Activated CD8-positive, alpha-beta memory T cell treated with anti-CD3 and anti-CD28 coated beads, Interleukin-2, amount 50 U/mL, for 24 hours (primary cell): ENCODE measurements around the gene ZGRF1.
A peak's percentile ranks its signal among the peaks of the same experiment; 100 is the strongest.
"Not testable (repeated sequence)": the region's sequence is repeated elsewhere in the genome, so short reads cannot be mapped to it uniquely, and the experiment has no call there.

ENCODE experiments used
- DNase-seq: peaks from one replicate; pipeline ENCODE4 v3.0.0-alpha.2; 2020; ENCODE audit errors: extremely low read depth

Gene ZGRF1

GRCh38 chr4:112554271-112554670 lies 82.4 kb downstream of the ZGRF1 start:
- DNase-seq = not testable (repeated sequence)

GRCh38 chr4:112552668-112553067 lies 84.0 kb downstream of the ZGRF1 start:
- no peak for DNase-seq

GRCh38 chr4:112550728-112551127 lies 86.0 kb downstream of the ZGRF1 start:
- DNase-seq = no peak

GRCh38 chr4:112546476-112546875 lies 90.2 kb downstream of the ZGRF1 start:
- DNase-seq = no peak

- DNase-seq = no peak
These were observed 91.4 kb downstream of the ZGRF1 start for GRCh38 chr4:112545346-112545745.

- no peak for DNase-seq
These were observed 96.0 kb downstream of the ZGRF1 start for GRCh38 chr4:112540695-112541094.

- DNase-seq = no peak
These were observed 100.6 kb downstream of the ZGRF1 start for GRCh38 chr4:112536123-112536522.

GRCh38 chr4:112532267-112532666 lies 104.4 kb downstream of the ZGRF1 start:
- DNase-seq = no peak

- DNase-seq = no peak
These were observed 105.6 kb downstream of the ZGRF1 start for GRCh38 chr4:112531146-112531545.

- no peak for DNase-seq
These were observed 110.6 kb downstream of the ZGRF1 start for GRCh38 chr4:112526061-112526460.

GRCh38 chr4:112523764-112524505 lies 112.8 kb downstream of the ZGRF1 start:
- peak; percentile 39 for DNase-seq

GRCh38 chr4:112523008-112523721 lies 113.5 kb downstream of the ZGRF1 start:
- no peak for DNase-seq

GRCh38 chr4:112522431-112522830 lies 114.3 kb downstream of the ZGRF1 start:
- DNase-seq = not testable (repeated sequence)

- no peak for DNase-seq
These were observed 115.3 kb downstream of the ZGRF1 start for GRCh38 chr4:112521123-112522023.

GRCh38 chr4:112520598-112521122 lies 116.0 kb downstream of the ZGRF1 start:
- no peak for DNase-seq

GRCh38 chr4:112519689-112520597 lies 116.8 kb downstream of the ZGRF1 start:
- DNase-seq = no peak

- DNase-seq = no peak
These were observed 118.0 kb downstream of the ZGRF1 start for GRCh38 chr4:112518675-112519074.

GRCh38 chr4:112517911-112518310 lies 118.8 kb downstream of the ZGRF1 start:
- no peak for DNase-seq

GRCh38 chr4:112517067-112517634 lies 119.6 kb downstream of the ZGRF1 start:
- DNase-seq = no peak

GRCh38 chr4:112516471-112517066 lies 120.1 kb downstream of the ZGRF1 start:
- no peak for DNase-seq
